A549 treated with Mapracorat at 1 μM for 4 hours (cell line): ENCODE results near the gene ADGRG2. TPM values are rescaled to one million over a fixed set of nuclear protein-coding genes. Genes with fewer than 3 reads are reported as not detected.

Experiments
- total RNA-seq: library from RNA; stranded (reverse); fragments of 200-300 nt; extraction: Qiagen RNA extraction; gene quantifications from 5 replicates; pipeline ENCODE4 v1.2.3, GENCODE V29; 2022

The ADGRG2 gene
- total RNA-seq: 8.7 to 11.1 TPM (median 10.5 TPM) in 5 replicates

GRCh38 chrX:19121898-19122640 lies at the start of gene ADGRG2:
Gene ADGRG2, minus strand, starts transcription at chrX:19122468. Its CDS starts 53,634 bp downstream, at chrX:19068834.

DNA sequence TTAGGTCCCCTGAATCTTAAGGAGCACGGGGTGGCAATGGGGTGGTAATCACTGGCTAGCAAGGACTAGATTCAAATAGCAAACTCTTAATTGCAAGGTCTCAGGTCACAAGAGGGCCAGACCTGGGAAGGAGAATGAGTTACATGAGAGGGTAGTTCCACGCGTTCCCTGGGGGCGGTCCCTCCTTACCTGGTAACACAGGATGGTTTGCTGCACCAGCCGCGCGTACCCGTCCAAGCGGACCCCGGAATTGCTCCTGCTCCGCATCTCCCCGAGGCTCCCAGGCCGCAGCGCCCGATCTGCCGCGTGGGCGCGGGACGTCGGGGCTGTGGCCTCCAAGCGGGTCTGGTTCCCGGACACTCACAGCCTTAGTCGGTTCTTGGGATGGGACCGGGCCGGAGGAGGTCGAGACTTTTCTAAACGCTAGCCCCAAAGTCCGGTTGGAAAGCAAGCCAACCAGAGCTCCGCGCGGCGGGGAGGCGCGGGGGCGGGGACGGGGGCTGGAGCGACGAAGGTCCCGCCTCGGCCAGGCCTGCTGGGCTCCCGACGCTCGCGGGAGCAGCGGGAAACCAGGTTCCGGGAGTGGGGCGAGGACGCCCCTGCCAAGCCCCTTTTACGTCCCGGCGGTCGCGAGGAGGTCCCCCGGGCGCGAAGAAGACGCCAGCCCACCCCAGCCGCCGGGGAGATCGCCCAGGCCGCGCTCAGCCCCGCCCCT lies 138.4 kb downstream of the ADGRG2 start, which contains the start of gene PHKA2:
Gene PHKA2 (minus strand): TSS at position 449 of the 715 bp plus-strand sequence. CDS start 182 bp downstream, at position 267.

Other genes with a start within 250 kb of the ADGRG2 start
- 11.2 to 15.0 TPM (median 14.1 TPM) in 5 replicates for gene PHKA2, start 138.4 kb downstream of the ADGRG2 start, total RNA-seq
- 268 to 316 TPM (median 290 TPM) in 5 replicates for gene PDHA1, start 221.5 kb upstream of the ADGRG2 start, total RNA-seq